IPS-20b (cell line): ENCODE measurements around the gene WDR31.
"Not testable (repeated sequence)": the region's sequence is repeated elsewhere in the genome, so short reads cannot be mapped to it uniquely, and the experiment has no call there.

ENCODE experiments used
- H3K27ac ChIP-seq: one replicate; pipeline ENCODE4 v1.5.1; 2013; ENCODE audit warnings: low read length
- H3K27me3 ChIP-seq: 2 replicates; pipeline ENCODE4 v1.6.1; 2013; ENCODE audit warnings: mild to moderate bottlenecking, low read length, inconsistent platforms; ENCODE audit not compliant: insufficient read depth
- H3K36me3 ChIP-seq: 2 replicates; pipeline ENCODE4 v1.6.1; 2013; ENCODE audit warnings: low read depth, mild to moderate bottlenecking, inconsistent platforms, low read length, moderate library complexity; ENCODE audit not compliant: insufficient read depth
- H3K4me1 ChIP-seq: 2 replicates; pipeline ENCODE4 v1.6.1; 2013; ENCODE audit warnings: mild to moderate bottlenecking, control low read depth, inconsistent platforms, low read length, moderate library complexity; ENCODE audit not compliant: insufficient read depth
- H3K4me3 ChIP-seq: 2 replicates; pipeline ENCODE4 v1.5.1; 2013; ENCODE audit warnings: mild to moderate bottlenecking, low read length, inconsistent platforms
- H3K9ac ChIP-seq: 2 replicates; pipeline ENCODE4 v1.6.1; 2013; ENCODE audit warnings: low read depth, mild to moderate bottlenecking, inconsistent platforms, low read length, moderate library complexity
- H3K9me3 ChIP-seq: 2 replicates; pipeline ENCODE4 v1.6.1; 2013; ENCODE audit warnings: mild to moderate bottlenecking, low read depth, low read length, inconsistent platforms; ENCODE audit not compliant: insufficient read depth

WDR31 gene

GRCh38 chr9:113302792-113303418 lies 37.2 kb downstream of the WDR31 start, which contains the start of gene RNF183:
TSS of gene RNF183 (minus strand) at chr9:113303376. CDS start at chr9:113298184, 5,192 bp downstream.
- Histone ChIP-seq H3K4me1 (no peaks in the 10 kb centered on the region), H3K9ac (no peak within 1 kb of the TSS), H3K27ac (no peak within 1 kb of the TSS), H3K9me3 (no peaks in the 10 kb centered on the region), H3K27me3 (no peaks in the 10 kb centered on the region), H3K36me3 (no peaks in the 10 kb centered on the region), H3K4me3 (no peak within 1 kb of the TSS)

GRCh38 chr9:113301548-113301947 lies 38.5 kb downstream of the WDR31 start:
- no peak overlapping the region for H3K4me3 ChIP-seq
- H3K27me3 ChIP-seq: no peaks in the 10 kb centered on the region
- no peak overlapping the region for H3K27ac ChIP-seq
- H3K9ac ChIP-seq: no peak overlapping the region
- no peaks in the 10 kb centered on the region for H3K36me3 ChIP-seq
- H3K4me1 ChIP-seq: no peaks in the 10 kb centered on the region
- no peaks in the 10 kb centered on the region for H3K9me3 ChIP-seq

GRCh38 chr9:113299800-113300292 lies 40.2 kb downstream of the WDR31 start:
- Histone ChIP-seq H3K27me3 (no peaks in the 10 kb centered on the region), H3K9ac (no peak overlapping the region), H3K4me1 (no peaks in the 10 kb centered on the region), H3K4me3 (no peak overlapping the region), H3K27ac (no peak overlapping the region), H3K9me3 (no peaks in the 10 kb centered on the region), H3K36me3 (no peaks in the 10 kb centered on the region)

- peaks cover under 1% of the 10 kb centered on the region for H3K36me3 ChIP-seq
- H3K4me3 ChIP-seq: no peak overlapping the region
- H3K9me3 ChIP-seq: no peaks in the 10 kb centered on the region
- no peaks in the 10 kb centered on the region for H3K4me1 ChIP-seq
- H3K27me3 ChIP-seq: no peaks in the 10 kb centered on the region
- H3K27ac ChIP-seq: no peak overlapping the region
- H3K9ac ChIP-seq: no peak overlapping the region
Measured at GRCh38 chr9:113298924-113299770, 40.9 kb downstream of the WDR31 start.

GRCh38 chr9:113298311-113298710 lies 41.8 kb downstream of the WDR31 start:
- peaks cover 9% of the 10 kb centered on the region for H3K36me3 ChIP-seq
- H3K9ac ChIP-seq: no peak overlapping the region
- no peak overlapping the region for H3K27ac ChIP-seq
- H3K4me3 ChIP-seq: no peak overlapping the region
- H3K4me1 ChIP-seq: no peaks in the 10 kb centered on the region
- no peaks in the 10 kb centered on the region for H3K27me3 ChIP-seq
- H3K9me3 ChIP-seq: no peaks in the 10 kb centered on the region

GRCh38 chr9:113296796-113297558 lies 43.1 kb downstream of the WDR31 start:
- no peaks in the 10 kb centered on the region for H3K4me1 ChIP-seq
- H3K36me3 ChIP-seq: peaks cover 22% of the 10 kb centered on the region
- no peak overlapping the region for H3K9ac ChIP-seq
- H3K27me3 ChIP-seq: no peaks in the 10 kb centered on the region
- H3K9me3 ChIP-seq: no peaks in the 10 kb centered on the region
- H3K4me3 ChIP-seq: no peak overlapping the region
- H3K27ac ChIP-seq: no peak overlapping the region

- H3K27ac ChIP-seq, H3K9me3 ChIP-seq, H3K27me3 ChIP-seq, H3K9ac ChIP-seq, H3K4me3 ChIP-seq, H3K4me1 ChIP-seq: not testable (repeated sequence)
- H3K36me3 ChIP-seq: peaks cover 30% of the 10 kb centered on the region
Measured at GRCh38 chr9:113296247-113296646, 43.8 kb downstream of the WDR31 start.

GRCh38 chr9:113293285-113293878 lies 46.7 kb downstream of the WDR31 start:
- Histone ChIP-seq H3K27ac (no peak overlapping the region), H3K4me3 (no peak overlapping the region)

GRCh38 chr9:113290052-113290607 lies 49.9 kb downstream of the WDR31 start:
- no peaks in the 10 kb centered on the region for H3K27me3 ChIP-seq
- H3K9me3 ChIP-seq: no peaks in the 10 kb centered on the region
- no peaks in the 10 kb centered on the region for H3K4me1 ChIP-seq
- peaks cover 88% of the 10 kb centered on the region for H3K36me3 ChIP-seq
- H3K9ac ChIP-seq: no peak overlapping the region
- H3K27ac ChIP-seq: no peak overlapping the region
- no peak overlapping the region for H3K4me3 ChIP-seq

More at GRCh38 chr9:113293285-113293878, 46.7 kb downstream of the WDR31 start:
- Histone ChIP-seq H3K9ac (no peak overlapping the region), H3K9me3 (no peaks in the 10 kb centered on the region), H3K36me3 (peaks cover 58% of the 10 kb centered on the region), H3K27me3 (no peaks in the 10 kb centered on the region), H3K4me1 (no peaks in the 10 kb centered on the region)

GRCh38 chr9:113289091-113289490 lies 51.0 kb downstream of the WDR31 start:
- Histone ChIP-seq H3K9ac (no peak overlapping the region), H3K9me3 (no peaks in the 10 kb centered on the region)

GRCh38 chr9:113281356-113281755 lies 58.7 kb downstream of the WDR31 start:
- no peak overlapping the region for H3K27ac ChIP-seq
- H3K9me3 ChIP-seq: no peaks in the 10 kb centered on the region
- H3K4me1 ChIP-seq: no peaks in the 10 kb centered on the region
- H3K27me3 ChIP-seq: no peaks in the 10 kb centered on the region
- peaks cover 90% of the 10 kb centered on the region for H3K36me3 ChIP-seq
- H3K4me3 ChIP-seq: no peak overlapping the region
- no peak overlapping the region for H3K9ac ChIP-seq

More at GRCh38 chr9:113289091-113289490, 51.0 kb downstream of the WDR31 start:
- Histone ChIP-seq H3K4me1 (no peaks in the 10 kb centered on the region), H3K36me3 (peaks cover 97% of the 10 kb centered on the region), H3K27ac (no peak overlapping the region), H3K27me3 (no peaks in the 10 kb centered on the region), H3K4me3 (no peak overlapping the region)
